KBM-7 (cell line): ENCODE data around the gene GPR160.
"Not testable (repeated sequence)": the region's sequence is repeated elsewhere in the genome, so short reads cannot be mapped to it uniquely, and the experiment has no call there.

Source experiments
- DNase-seq: peaks from one replicate; pipeline ENCODE4 v3.0.0-alpha.2; 2015
- in situ Hi-C: fragments of 300-500 bp; cut with MboI; formaldehyde crosslinking; loops from 2 replicates; pipeline ENCODE4 v1.14.3; 2020; ENCODE audit warnings: low sequenced_read_pairs, low pct_unique_long_range_greater_than_20kb, mixed read lengths

The GPR160 gene

GRCh38 chr3:170037463-170038433 lies at the start of gene GPR160:
TSS of gene GPR160 (plus strand) at chr3:170037995. CDS start at chr3:170083973, 45,978 bp downstream.
- DNase-seq = peak; percentile 91
- in situ Hi-C loops = no loop called here

GRCh38 chr3:169990431-169990830 lies 47.4 kb upstream of the GPR160 start:
- in situ Hi-C loops = no loop called here
- DNase-seq = no peak

- in situ Hi-C loops = no loop called here
- no peak for DNase-seq
These were observed 45.6 kb upstream of the GPR160 start for GRCh38 chr3:169992156-169992555.

GRCh38 chr3:169992781-169993180 lies 45.0 kb upstream of the GPR160 start:
- in situ Hi-C loops = no loop called here
- DNase-seq = no peak

- DNase-seq = no peak
- in situ Hi-C loops = no loop called here
These were observed 44.0 kb upstream of the GPR160 start for GRCh38 chr3:169993761-169994160.

- in situ Hi-C loops = no loop called here
- no peak for DNase-seq
These were observed 41.7 kb upstream of the GPR160 start for GRCh38 chr3:169996063-169996462.

- in situ Hi-C loops = no loop called here
- no peak for DNase-seq
These were observed 39.1 kb upstream of the GPR160 start for GRCh38 chr3:169998668-169999131.

- in situ Hi-C loops = no loop called here
- no peak for DNase-seq
These were observed 38.4 kb upstream of the GPR160 start for GRCh38 chr3:169999433-169999832.

GRCh38 chr3:170000051-170000450 lies 37.7 kb upstream of the GPR160 start:
- in situ Hi-C loops = no loop called here
- DNase-seq = no peak

- in situ Hi-C loops = no loop called here
- no peak for DNase-seq
These were observed 35.6 kb upstream of the GPR160 start for GRCh38 chr3:170002231-170002630.

GRCh38 chr3:170002879-170003278 lies 34.9 kb upstream of the GPR160 start:
- in situ Hi-C loops = no loop called here
- DNase-seq = peak; percentile 57

GRCh38 chr3:170003881-170004356 lies 33.9 kb upstream of the GPR160 start:
- DNase-seq = no peak
- in situ Hi-C loops = no loop called here

- DNase-seq = peak; percentile 72
- in situ Hi-C loops = no loop called here
These were observed 30.6 kb upstream of the GPR160 start for GRCh38 chr3:170007031-170007663.

- DNase-seq = no peak
- in situ Hi-C loops = no loop called here
These were observed 27.3 kb upstream of the GPR160 start for GRCh38 chr3:170010498-170010897.

- in situ Hi-C loops = no loop called here
- DNase-seq = no peak
These were observed 25.0 kb upstream of the GPR160 start for GRCh38 chr3:170012683-170013400.

- in situ Hi-C loops = no loop called here
- no peak for DNase-seq
These were observed 21.7 kb upstream of the GPR160 start for GRCh38 chr3:170016057-170016456.

GRCh38 chr3:170019306-170019705 lies 18.5 kb upstream of the GPR160 start:
- in situ Hi-C loops, DNase-seq: not testable (repeated sequence)

- DNase-seq = no peak
- in situ Hi-C loops = no loop called here
These were observed 16.7 kb upstream of the GPR160 start for GRCh38 chr3:170021083-170021482.

- DNase-seq = no peak
- in situ Hi-C loops = no loop called here
These were observed 15.5 kb upstream of the GPR160 start for GRCh38 chr3:170022336-170022735.
